HG02885 (cell line): ENCODE measurements around the gene IL1RAPL1.
"Not testable (repeated sequence)": the region's sequence is repeated elsewhere in the genome, so short reads cannot be mapped to it uniquely, and the experiment has no call there.

ENCODE experiments used
- ATAC-seq: cut with Tn5 transposase; IDR thresholded peaks from one replicate; pipeline ENCODE4 v1.9.1; 2021; ENCODE audit warnings: mild to moderate bottlenecking; ENCODE audit not compliant: unreplicated experiment, poor library complexity

The IL1RAPL1 gene

DNA sequence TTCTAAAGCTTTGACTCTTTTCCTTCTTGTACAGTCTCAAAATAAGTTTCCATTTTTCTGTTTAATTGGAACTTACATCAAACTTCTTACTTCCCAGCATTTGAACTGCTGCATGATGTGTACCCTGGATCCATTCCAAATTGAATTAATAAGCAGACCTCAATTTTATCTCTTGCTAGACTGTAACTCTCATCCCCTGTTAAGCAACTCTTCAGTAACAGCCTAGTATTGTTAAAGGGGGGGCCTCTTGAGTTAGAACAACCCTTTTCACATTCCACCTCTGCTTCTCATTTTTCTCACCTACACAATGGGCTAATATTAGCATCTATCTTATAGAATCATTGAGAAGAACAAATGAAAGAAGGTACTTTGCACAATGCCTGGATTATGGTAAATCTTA, 169.4 kb downstream of the IL1RAPL1 start:
- no peak for ATAC-seq

DNA sequence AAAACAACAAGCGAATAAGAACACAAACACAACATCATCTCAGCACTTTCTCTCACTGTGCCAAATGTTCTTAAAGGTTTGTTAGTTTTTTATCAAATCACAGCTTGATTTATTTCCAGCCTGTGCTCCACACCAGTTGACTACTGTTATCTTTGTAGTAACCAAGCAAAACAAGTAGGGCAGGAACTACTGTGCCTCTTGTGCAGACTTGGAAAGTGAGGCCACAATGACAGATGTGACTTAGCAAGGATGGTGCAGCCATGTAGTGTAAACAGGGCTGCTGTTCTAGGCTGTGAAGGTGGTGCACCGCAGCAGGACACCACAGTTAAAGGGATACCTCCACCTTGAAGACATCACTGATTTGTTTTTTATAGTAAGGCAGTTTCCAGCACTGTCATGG, 170.0 kb downstream of the IL1RAPL1 start:
- no peak for ATAC-seq

DNA sequence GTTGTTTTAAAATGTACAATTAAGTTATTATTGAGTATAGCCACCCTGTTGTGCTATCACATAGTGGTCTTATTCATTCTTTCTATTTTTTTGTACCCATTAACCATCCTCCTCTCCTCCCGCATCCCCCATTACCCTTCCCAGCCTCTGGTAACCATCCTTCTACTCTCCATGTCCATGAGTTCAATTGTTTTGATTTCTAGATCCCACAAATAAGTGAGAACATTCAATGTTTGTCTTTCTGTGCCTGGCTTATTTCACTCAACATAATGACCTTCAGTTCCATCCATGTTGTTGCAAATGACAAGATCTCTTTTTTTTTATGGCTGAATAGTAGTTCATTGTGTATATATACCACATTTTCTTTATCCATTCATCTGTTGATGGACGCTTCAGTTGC, 179.3 kb downstream of the IL1RAPL1 start:
- ATAC-seq, result not testable (repeated sequence)

DNA sequence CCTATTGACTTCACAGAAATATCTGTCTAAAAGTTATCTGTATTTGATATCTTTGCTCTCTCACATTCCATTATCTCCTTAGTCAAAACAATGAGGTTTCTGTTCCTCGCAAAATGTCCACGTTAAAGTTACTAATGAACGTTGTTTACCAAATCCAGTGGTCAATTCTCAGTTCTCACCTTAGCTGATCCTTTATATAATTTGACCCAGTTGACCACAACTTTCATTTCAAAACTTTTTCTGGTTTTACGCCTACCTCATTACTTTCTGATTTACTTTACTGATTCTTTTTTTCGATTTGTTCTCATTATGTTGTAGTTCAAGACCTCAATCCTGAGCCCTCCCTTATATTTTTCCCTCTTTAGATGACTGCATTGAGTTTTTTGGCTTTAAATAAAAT, 186.6 kb downstream of the IL1RAPL1 start:
- ATAC-seq, result peak; percentile 57

DNA sequence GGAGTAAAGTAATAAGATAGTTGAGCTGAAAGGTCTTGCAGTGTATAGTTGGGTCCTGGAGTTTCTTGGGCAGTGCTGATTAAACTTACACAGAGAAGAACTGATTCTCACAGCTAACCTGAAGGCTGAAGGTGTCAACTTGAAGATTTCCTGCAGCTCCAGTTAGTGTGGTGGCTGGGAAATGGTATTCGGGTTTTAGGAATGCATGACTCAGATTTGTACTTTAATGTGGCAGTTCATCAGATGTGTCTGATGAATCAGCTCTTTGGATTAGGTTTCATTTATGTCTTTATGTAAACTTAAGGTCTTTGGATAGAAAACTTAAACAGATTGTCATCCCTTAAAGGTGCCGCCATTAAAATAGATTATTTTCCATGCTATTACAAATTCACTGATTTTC, 200.0 kb downstream of the IL1RAPL1 start:
- ATAC-seq, result no peak

DNA sequence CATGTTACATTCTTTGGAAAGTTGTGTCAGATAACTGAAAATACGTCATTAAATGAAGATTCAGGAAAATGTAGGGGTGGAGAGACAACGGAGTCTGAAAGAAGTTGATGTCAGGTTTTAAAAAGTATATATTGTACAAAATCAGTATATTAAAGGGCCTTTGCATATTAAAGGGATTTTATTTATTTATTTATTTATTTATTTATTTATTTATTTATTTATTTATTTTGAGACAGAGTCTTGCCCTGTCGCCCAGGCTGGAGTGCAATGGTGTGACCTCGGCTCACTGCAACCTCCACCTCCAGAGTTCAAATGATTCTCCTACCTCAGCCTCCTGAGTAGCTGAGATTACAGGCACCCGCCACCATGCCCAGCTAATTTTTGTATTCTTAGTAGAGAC, 213.4 kb downstream of the IL1RAPL1 start:
- ATAC-seq, result not testable (repeated sequence)

DNA sequence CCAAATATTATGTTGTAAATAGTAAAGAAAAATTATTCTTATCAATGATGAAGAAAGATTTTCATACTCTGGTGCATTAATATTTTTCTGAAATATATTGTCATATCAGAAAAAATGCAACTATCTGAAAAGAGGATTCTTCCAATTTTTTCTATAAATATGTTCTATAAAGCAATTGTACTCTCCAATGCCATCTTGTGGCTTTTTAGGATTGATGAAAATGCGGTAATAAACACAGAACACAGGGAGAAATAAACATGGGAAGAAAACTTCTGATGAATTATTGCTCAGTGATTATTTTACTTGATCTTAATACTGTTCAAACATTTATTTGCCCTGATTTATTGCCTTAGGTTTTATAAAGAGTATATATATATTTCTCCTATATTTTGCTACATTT, 215.4 kb downstream of the IL1RAPL1 start:
- ATAC-seq, result no peak

DNA sequence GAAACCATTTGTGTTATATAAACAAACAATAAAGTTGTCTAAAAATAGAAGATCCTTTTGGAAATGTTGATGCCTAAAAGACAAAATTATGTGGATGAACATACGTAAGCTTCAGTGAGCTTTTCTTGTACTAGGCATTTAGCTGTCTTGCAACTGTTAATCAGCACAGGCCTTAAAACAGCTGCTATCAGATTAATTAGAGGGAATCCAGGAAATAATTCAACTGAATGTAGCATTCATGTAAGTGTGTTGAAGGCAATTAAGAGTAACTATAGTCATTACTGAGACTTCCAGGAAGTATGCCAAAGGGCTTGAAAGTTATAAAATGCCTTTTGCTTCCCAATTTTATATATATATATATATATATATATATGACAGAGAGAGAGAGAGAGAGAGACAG, 248.7 kb downstream of the IL1RAPL1 start:
- no peak for ATAC-seq

DNA sequence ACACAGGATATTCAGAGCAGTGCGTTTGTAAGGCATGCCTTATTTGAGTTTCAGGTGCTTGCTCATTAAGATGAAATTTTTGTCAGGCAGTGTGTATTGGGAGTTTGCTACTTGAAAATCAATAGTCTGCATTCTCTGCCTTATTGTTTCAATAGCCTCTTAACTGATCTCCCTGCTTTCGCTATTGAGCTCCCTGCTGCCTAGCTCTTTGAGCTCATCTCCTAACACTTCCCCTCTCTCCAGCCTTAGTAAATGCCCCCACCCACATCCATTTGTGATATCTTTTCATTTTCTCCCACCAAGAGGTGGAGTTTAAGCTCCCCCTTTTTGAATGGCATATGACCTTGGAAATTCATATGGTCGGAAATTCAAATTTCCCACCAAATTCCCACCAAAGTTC, 256.6 kb downstream of the IL1RAPL1 start:
- ATAC-seq, result no peak

DNA sequence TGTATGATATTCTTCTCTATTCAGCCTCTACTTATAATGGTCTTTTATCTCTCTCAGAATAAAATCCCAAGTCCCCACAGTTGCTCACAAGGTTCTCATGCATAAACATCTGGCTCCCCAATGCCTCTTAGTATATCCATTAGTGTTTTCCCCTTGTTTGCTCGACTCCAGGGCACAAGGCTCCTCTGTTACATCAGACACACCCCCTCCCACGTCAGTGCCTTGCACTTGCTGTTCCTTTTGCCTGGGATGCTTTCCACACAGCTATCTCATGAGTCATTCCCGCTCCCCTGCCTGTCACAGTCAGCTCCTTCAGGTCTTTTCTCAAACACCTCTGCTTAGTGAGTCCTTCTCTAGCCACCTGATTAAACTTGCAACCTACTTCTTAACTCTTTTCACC, 260.2 kb downstream of the IL1RAPL1 start:
- ATAC-seq, result no peak

DNA sequence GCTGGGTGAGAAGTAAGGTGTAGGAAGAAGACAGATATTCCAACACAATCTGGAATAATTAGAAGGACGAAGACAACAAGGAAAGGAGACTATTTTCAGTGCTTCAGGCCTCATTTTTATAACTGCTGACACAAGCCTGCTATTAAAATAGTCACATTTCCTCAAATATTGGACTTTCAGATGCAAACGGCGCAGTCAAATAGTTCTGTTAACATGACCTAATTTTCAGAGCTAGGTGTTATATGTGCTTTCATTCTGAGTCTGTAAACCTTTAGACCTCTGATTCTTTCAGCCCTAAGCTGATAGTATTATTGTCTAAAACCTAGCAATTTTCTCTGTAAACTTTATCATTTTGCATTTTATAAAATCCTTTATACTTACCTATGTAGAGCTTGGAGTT, 261.5 kb downstream of the IL1RAPL1 start:
- no peak for ATAC-seq

DNA sequence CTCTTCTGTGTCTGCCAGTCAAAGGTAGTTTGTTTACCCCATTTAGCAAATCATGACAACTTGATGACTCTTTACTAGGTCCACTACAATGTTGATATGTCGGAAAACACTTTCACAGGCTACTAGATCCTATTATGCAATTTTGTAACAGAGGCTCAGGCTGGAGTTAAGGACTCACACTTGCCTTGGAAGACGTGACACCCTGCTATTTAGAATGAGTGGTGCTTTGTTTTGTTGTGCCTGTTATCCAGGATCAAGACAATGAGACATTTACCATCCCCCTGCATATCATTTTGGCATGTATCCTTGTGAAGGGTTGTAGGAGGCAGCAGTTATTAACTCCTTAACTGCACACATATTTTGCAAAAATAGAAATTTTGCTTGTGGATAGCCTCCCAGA, 263.7 kb downstream of the IL1RAPL1 start:
- ATAC-seq, result no peak

DNA sequence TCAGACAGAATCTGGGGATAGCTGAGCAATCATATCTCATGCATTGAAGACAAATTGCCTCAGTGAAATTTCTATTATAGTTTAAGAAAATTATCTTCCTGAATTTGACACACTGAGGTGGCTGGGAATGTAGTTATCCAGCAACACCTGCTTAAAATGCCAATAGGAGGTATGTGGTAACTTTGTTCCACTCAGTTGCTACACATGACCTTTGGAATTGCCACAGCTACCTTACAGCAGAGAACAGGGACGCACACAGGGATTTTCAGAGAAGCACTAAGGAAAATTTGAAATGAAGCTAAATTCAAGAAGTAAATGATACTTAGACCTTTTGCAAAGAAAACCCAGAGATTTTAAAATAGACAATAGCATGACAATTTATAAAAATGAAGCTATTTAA, 264.6 kb downstream of the IL1RAPL1 start:
- ATAC-seq, result no peak

DNA sequence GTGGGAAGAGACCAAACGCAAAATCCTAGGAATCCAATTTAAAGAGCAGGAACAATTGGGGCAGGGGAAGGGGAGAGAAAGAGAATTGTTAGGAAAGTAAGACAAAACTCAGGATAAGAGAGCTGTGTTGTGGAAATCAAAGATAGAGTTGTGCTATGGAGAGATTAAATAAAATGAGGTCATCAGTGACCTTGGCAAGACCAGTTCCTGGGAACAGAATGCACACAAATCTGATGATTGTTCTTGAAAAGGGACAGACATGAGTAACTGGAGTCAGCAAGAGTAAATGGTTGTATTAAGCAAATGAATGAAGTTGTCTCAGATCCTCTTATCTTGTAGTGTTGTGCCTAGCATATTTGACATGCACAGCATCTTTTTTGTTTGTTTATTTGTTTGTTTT, 267.4 kb downstream of the IL1RAPL1 start:
- no peak for ATAC-seq

DNA sequence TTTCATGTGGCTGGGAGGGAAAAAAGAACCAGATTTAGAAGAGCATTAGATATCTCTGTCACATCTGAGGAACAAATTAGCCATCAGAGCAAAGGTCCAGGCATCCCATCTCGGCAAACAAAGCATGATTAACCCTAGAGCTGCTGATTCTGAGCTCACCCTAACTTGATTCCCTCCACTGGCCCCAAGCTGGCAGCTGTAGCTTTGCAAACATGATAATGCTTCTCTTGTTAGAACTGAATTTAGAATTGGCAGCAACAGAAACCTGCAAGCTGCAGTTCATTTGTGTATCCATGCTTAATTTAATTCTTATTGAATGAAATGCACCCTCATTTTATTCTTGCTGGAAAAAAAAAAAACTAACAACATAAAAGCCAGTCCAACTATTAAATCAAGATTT, 289.2 kb downstream of the IL1RAPL1 start:
- no peak for ATAC-seq

DNA sequence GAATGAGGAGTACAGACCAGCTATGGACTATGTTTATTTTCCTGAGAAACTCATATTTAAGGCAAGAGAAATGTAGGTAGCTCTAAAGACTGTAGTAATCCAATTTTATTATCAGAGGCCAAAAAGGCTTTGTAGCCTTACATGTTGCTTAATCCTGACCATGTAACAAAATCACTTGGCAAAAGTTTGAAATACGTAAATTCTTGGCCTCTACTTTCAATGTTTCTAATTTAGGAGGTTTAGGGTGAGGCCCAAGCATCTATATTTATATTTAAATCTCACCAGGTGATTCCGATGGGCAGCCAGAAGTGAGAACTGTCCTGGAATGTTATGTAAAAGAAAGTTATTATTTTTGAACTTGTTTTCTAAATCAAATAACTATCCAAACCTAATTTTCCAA, 289.7 kb downstream of the IL1RAPL1 start:
- no peak for ATAC-seq

DNA sequence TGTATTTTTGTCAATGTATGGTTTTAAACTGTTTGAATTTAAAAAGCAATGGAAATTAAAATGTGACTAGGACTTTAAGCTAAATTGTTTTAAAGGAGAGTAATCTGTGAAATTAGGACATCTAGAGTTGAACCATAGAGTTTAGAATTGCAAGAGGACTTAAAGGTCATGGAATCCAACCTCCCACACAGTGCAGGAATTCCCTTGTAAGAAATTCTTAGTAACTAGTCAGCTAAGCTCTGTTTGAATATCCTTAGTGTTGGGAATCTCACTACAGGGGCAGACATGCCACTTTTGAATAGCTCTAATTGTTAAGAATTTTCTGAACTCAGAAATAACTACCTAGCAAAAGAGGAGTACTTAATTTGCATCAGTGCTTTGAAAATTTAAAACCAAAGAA, 292.9 kb downstream of the IL1RAPL1 start:
- ATAC-seq, result no peak

DNA sequence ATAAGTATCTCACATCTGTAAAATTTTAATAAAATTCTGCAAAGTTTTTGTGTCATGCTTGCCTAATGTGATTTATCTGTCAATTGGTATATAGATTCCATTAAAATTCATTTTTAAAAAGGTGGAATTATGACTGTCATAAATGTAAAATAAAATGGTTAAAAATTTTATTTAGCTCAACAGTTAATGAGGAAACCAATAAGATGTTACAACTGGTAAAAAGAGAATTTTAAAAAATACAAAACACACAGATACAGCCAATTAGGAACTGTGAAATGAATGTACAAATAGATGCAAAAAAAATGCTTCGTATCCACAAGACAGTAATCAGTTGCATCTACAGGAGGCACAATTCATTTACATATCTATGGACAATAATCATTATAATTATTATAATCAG, 297.6 kb downstream of the IL1RAPL1 start:
- ATAC-seq, result no peak

DNA sequence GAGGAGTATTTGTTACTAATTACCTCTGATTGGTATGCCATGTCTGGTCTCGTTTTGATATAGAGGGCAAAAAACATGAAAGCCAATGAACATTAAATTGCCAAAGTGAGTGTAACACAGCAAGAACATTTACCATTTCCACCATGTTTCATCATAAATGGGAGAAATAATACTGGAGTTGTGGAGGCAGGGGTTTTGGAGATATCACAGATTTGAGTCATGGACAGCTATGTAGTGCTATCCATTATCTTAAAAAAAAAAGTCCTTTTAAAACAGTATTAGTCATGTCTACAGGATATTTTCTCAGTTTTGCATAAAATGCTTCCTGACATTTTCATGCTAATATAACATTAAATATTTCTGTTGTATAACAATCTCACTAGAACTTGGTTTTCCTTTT, 301.2 kb downstream of the IL1RAPL1 start:
- ATAC-seq, result no peak

DNA sequence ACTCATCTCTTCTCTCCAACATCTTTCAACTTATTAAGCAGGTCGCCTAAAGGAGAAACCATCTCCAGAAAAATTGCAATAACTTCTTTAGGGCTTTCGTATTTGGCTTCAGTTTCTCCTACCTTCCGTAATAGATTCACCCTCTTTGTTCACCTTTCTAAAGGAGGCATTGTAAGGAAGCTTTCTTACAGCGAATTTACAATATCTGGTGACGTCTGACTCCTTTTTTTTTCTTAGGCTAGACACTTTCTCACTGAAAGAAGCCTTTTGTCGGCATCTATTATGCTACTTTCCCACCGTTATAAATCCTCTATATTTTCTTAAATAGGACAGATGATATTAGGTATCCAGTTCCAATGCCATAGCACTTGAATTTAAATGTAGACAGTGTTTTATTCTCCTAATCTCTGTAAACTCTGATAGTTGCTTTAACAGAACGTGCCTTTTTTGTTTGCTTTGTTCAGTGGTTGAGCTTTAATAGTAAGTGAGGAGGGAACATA, 302.4 kb downstream of the IL1RAPL1 start:
- no peak for ATAC-seq

DNA sequence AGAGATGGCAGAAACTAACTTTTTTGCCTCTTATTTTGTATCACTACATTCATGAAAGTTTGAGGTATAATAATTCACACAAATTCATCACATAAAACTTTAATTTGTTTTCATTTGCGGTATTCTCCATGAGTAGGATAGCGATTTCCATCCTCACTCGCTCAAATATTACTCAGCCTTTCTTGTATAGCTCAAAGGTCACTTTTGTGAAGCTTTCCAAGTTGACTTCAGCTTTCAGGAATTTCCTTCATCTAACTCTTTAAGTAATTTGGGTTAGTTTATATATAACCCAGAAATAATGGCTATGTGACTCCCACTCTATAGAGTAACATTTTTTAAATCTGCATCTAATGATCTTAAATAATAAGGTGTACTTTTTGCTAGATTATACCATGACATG, 314.4 kb downstream of the IL1RAPL1 start:
- no peak for ATAC-seq

DNA sequence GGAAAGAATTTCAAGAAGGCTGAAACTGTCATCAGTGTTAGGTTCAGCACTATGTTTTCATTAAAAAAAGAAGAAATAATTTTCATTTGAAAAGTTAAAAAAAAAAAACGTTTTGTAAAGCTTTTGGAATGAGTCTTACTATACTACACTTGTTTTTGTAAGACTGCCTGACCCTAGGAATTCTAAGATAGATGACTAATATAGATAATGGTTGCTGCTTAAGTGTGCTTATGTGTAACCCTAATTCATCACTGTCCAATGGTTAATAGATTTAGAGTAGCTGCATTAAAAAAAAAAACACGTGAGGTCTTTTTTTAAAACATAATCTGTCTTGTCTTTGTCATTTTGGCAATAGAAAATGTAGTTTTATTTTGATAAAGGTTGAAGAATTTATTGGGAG, 323.2 kb downstream of the IL1RAPL1 start:
- no peak for ATAC-seq
